HG03521 (cell line): Measurements from ENCODE around the gene SUCLG2.

ENCODE experiments used
- ATAC-seq: cut with Tn5 transposase; IDR thresholded peaks from one replicate; pipeline ENCODE4 v1.9.1; 2021; ENCODE audit warnings: mild to moderate bottlenecking, moderate library complexity; ENCODE audit not compliant: unreplicated experiment

The SUCLG2 gene

DNA sequence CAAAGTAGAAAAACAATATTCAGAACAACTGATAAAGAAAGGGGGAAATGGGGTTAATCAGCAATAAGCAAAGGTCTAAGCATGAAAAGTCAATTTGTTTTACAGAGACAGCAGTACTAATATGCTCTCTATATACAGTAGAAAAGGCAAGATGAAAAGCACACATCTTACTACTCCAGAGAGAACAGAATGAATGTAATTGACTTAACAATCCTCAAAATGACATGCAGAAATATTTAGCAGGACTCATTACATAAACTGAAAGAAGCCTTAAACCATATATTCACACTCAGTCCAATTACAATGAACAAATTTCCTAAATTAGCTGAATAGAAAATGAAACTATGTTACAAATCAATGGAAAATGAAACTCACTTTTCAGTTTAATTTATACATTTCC is 319.8 kb downstream of the SUCLG2 start:
- no peak for ATAC-seq

DNA sequence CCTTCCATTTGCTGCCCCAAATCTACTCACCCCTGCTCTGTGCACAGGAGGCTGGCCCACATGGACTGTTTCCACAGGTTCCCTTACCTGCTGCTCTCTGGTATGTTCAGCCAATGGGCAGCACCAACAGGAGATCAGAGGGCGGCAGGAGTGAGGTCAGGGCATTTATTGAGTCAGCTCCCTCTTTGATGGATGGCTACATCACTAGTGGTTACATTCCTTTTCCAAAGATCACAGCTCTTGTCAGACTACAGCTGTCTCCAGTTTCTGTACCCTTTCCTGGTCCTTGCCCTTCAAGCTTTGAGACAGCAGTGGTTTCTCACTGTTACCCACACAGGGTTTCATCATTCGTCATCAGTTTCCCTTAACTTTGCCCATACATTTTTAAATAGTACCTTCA is 325.1 kb downstream of the SUCLG2 start:
- ATAC-seq, result no peak

DNA sequence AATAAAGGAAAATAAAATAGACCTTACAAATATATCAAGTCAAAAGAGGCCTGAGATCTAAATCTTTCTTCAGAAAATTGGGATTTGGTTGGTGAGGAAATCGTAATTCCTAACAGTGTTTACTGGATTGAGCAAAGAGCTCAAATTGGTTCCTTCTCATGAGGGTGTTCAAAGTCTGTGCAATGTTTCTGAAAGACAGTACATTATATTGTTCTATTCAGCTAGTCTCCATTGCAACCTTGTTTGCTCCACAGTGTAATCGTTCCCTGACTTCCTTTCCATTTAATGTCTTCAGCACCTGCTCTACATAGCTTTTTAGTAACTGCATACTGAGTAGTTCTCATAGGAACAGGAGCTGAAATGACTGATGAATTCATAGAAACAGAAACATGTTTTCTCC is 326.8 kb downstream of the SUCLG2 start:
- ATAC-seq, result no peak

DNA sequence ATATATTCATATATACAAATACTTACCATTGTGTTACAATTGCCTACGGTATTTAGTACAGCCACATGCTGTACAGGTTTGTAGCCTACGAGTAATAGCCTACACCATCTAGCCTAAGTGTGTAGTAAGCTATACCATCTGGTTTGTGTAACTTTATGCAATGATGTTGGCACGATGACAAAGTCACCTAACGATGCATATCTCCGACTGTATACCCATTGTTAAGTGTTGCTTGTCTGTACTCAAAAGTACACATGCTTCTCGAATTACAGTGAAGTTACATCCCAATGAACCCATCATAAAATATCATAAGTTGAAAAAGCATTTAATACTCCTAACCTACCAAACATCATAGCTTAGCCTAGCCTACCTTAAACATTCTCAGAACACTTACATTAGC is 329.2 kb downstream of the SUCLG2 start:
- ATAC-seq, result no peak
